Lung microvascular endothelial cell (primary cell): ENCODE results near the gene RSPH9. TPM values are rescaled to one million over a fixed set of nuclear protein-coding genes. Genes with fewer than 3 reads are reported as not detected.

ENCODE experiments used
- DNase-seq, 2 donors: peaks; one replicate each; pipeline versions ENCODE4 v3.0.0 to v3.0.0-alpha.2; 2010; ENCODE audit warnings: low read depth in 2 of 2
- total RNA-seq: library from RNA; depleted of rRNA; stranded (reverse); fragments of >200 nt; gene quantifications from 2 replicates; pipeline ENCODE4 v1.2.1, GENCODE V29; 2014

The RSPH9 gene, protein sequence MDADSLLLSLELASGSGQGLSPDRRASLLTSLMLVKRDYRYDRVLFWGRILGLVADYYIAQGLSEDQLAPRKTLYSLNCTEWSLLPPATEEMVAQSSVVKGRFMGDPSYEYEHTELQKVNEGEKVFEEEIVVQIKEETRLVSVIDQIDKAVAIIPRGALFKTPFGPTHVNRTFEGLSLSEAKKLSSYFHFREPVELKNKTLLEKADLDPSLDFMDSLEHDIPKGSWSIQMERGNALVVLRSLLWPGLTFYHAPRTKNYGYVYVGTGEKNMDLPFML
- total RNA-seq: 0.20 and 0.22 TPM in 2 replicates

DNA sequence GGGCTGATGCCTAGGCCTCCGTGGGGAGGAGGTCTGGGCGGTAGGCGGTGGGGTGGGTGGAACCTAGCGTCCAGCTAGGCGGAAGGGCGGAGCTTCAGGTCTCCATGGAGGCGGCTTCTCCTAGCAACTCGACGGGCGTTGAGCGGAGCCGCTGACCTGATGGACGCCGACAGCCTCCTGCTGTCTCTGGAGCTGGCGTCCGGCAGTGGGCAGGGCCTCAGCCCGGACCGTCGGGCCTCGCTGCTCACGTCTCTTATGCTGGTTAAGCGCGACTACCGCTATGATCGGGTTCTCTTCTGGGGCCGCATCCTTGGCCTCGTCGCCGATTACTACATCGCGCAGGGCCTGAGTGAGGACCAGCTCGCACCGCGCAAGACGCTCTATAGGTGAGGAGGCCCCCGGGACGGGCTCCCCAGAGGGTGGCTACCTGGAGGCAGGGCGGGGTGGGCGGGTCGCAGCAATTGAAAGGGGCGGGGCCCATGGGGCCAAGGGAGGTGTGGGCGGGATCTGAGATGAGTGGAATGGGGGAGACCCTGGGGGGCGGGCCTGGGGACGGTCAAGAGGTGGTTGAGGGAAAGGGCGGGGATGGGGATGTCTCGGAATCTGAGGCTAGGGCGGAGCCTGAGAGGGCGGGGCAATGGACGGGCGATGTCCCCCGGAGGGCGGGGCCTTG lies at the start of gene RSPH9:
TSS of gene RSPH9 (plus strand) at position 97 of the 673 bp plus-strand sequence. CDS start at position 160, 63 bp downstream.
- DNase-seq: peak; percentile 75 to 76

DNA sequence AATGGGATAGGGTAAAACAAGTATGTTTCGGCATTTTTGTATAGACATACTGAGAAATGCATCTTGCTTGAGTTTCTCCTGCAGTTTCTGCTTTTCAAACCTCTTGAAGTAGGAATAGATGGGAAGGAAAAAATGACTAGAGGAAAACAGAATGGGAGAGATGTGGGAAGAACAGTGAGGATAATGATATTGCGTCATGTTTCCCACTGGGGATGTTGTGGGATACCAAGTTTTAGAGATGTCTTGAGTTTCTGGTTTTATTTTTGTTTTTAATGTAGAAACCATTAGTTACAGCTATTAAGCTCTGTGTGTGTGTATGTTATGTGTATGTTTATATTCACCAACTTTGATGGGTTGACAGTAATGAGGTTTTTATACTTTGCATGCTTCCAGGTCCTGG lies 44.2 kb upstream of the RSPH9 start:
- no peak for DNase-seq

DNA sequence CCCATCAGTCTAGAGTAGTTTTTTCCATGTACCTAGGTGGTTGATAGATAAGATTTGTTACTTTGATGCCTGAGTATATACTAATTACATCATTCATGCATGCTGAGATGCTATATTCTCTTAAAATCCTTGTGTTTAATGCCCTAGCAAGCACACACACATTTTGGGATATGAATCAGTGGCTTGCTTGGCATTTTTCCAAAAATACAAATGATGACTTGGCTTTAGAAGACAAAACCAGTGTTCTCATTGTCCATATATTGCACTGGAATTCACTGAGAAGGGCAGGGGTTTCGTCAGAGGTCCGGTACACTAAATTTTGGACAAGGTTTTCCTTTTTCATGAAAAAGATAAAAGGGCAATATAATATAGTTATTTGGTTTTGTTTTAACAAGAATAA lies 40.7 kb upstream of the RSPH9 start:
- peak; percentile 76 to 88 for DNase-seq

DNA sequence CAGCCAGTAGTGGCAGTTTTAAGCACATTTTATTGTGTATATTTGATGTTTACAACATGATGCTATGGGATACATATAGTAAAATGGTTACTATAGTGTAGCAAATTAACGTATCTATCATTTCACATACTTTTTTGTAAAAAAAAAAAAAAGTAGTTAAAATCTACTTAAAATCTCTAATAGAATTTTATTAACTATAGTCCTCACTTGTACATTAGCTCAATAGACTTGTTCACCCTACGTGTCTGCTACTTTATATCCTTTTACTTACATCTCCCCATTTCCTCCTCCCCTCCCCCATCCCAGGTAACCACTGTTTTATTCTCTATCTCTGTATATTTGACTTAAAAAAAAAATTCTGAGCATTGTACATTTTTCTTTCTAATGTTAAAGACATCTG lies 38.8 kb upstream of the RSPH9 start:
- DNase-seq: no peak

DNA sequence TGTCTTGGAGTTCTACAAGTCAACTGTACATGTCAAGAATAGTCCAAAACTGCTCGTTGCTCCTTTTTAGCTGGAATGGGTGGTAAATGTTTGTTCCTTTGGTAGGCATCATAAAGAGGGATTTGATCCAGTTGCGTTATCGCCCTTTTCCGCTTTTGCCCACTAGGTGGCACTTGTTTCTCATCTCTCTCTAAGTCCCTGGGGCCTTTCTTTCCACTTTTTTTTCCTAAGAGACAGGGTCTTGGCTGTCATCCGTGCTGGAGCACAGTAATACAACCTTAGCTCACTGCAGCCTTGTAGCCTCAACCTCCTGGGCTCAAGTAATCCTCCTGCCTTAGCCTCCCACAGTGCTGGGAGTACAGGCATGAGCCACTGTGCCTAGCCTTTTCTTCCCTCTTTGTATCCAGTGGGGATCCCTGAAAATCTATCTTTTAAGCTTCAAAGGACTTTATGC lies 36.5 kb upstream of the RSPH9 start:
- DNase-seq: peak; percentile 84 to 87

DNA sequence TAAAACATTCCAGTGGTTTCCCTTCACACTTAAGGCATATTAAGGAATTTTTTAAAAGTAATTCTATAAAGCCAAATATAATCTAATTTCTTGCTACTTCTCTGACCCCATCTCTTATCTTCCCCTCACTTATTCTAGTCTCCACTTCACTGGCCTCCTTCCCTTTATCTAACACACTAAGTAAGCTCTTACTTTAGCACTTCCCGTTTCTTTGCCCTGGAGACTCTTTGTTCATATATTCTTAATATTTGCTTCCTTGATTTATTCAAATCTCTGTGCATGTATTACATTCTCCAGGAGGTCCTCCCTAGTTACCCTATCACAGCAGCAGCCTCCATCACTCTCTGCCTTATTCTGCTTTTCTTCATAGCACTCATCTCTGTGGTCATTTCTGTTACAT lies 36.0 kb upstream of the RSPH9 start:
- DNase-seq: no peak

DNA sequence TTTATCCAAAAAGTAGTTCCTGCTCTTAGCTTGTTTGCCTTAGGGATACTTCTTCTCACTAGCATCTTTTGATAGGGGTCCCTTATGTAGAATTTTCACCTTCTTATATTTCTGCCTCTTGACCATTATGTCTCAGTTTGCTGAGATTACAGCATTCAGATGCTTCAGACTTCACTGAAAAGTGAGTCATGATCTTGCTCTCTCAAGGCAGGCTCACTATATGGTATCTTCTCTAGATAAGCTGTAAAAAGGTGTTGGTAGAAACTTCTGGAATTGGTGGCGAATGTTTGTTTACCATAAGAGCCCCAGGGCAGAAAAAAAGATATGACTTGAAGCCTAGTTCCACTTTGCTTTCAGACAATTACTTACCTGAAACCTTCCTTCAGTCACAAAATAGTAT lies 35.4 kb upstream of the RSPH9 start:
- no peak for DNase-seq

DNA sequence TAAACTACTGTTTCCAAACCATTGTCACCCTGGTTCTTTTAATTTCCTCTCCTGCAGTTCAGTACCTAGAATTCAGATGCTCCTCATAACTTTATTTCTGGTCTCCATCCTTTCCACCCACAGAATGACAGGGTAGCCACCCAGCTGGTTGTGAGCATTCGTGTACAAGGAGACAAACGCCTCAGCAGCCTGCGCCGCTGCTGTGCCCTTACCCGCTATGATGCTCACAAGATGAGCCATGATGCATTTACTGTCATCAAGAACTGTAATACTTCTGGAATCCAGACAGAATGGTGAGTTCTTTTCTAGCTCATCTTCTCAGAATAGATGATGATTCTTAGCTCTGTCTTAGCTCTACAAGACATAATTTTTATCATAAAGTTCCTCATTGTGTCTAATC lies 34.4 kb upstream of the RSPH9 start:
- no peak for DNase-seq

DNA sequence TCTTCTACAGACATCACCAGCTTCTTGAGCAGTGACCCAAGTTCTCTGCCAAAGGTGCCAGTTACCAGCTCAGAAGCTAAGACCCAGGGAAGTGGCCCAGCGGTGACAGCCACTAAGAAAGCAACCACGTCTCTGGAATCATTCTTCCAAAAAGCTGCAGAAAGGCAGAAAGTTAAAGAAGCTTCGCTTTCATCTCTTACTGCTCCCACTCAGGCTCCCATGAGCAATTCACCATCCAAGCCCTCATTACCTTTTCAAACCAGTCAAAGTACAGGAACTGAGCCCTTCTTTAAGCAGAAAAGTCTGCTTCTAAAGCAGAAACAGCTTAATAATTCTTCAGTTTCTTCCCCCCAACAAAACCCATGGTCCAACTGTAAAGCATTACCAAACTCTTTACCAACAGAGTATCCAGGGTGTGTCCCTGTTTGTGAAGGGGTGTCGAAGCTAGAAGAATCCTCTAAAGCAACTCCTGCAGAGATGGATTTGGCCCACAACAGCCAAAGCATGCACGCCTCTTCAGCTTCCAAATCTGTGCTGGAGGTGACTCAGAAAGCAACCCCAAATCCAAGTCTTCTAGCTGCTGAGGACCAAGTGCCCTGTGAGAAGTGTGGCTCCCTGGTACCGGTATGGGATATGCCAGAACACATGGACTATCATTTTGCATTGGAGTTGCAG lies 31.0 kb upstream of the RSPH9 start:
- no peak for DNase-seq

DNA sequence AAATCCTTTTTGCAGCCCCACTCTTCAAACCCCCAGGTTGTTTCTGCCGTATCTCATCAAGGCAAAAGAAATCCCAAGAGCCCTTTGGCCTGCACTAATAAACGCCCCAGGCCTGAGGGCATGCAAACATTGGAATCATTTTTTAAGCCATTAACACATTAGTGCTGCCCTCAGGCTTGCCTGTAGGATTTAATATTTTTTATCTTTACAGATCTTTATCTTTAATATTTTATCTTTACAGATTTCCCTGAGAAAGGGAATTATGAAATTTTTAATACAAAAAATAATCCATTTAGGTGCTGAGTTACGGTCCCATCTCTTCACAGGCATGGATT lies 30.5 kb upstream of the RSPH9 start:
- no peak for DNase-seq

DNA sequence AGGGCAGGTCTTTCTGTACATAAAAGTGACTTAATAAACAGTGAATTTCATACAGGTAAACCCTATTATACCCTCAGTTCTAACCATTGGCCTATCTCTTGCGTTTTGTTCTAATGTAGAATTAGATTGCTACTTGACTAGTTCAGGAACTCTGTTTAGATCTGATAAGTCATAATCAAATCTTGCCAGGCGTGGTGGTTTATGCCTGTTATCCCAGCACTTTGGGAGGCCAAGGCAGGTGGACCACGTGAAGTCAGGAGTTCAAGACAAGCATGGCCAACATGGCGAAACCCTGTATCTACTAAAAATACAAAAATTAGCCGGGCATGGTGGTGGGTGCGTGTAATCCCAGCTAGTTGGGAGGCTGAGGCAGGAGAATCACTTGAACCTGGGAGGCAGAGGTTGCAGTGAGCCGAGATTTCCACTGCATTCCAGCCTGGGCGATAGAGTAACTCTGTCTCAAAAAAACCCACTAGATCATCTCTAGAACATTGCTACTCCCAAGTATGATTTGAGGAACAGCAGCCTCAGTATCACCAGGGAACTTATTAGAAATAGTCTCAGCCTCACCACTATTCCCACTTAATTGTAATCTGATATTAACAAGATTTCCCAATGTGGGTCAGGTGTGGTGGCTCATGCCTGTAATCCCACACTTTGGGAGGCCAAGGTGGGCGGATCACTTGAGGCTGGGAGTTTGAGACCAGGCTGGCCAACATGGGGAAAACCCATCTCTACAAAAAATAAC lies 27.9 kb upstream of the RSPH9 start:
- DNase-seq: no peak

DNA sequence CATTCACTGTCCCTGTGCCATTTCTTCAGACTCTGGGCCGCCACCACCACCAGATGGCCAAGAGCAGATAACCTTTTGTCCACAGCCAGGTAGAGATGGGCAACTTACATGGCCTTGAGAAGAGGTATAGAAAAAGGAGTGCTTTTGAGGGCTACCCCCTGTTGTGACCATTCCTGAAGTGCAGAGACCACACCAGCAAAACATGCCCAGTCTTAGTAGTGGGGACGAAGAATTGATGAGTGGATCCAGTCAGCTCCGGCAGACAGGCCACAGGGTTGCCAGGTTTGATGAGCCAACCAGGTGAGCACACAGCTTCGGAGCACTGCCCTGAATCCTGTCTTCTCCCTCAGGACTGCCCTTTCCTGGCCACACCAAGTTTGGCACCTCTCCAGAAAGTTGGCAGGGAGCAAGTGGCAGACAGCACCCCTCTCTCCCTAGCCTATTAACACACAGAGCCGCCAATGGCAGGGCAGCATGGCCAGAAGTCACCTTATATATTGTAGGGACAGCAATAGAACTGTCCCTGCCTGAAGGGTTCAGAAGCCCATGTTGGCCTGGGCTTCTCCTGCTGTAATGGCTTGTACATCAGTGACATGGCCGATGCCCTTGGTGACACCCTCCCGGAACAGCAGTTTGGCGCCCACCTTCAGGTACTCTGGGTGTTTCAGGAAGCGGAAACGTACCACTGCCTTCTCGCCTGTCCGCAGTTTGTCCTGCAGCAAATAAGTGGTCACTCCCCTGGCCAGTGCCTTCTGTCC lies 23.6 kb upstream of the RSPH9 start:
- no peak for DNase-seq

DNA sequence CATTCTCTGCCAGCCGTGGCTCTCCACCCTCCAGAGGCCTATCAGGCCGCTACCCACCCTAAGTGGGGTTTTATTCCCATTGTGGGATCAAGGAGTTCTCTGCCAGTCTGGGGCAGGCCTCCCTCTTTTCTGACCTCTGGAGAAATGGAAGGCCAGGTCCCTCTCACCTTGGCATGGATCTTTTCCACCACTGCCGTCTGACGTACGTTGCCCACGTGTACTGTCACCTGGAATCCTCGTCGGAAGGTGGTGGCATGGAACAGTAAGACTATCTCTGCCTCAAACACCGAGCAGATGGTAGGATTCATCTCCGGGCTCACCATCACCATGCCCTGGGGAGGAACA lies 23.0 kb upstream of the RSPH9 start:
- DNase-seq: no peak

DNA sequence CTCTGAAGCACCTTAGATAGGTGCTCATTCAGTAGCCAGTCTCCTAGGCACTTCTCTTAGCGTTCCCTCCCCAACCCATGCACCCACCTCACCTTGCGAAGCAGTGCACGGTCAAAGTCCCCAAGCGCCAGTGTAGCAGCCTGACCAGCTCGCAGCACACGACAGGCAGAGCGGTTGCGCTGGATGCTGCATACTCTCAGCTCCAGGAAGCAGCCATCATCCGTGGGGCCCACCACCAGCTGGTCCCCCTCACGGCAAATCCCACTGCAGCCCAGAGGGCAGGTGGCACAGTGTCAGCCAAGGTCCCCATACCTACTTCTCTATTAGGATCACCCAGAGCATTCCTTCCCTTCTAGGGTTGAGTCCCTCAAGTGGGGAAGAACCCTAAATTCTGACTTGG lies 22.3 kb upstream of the RSPH9 start:
- DNase-seq: no peak

DNA sequence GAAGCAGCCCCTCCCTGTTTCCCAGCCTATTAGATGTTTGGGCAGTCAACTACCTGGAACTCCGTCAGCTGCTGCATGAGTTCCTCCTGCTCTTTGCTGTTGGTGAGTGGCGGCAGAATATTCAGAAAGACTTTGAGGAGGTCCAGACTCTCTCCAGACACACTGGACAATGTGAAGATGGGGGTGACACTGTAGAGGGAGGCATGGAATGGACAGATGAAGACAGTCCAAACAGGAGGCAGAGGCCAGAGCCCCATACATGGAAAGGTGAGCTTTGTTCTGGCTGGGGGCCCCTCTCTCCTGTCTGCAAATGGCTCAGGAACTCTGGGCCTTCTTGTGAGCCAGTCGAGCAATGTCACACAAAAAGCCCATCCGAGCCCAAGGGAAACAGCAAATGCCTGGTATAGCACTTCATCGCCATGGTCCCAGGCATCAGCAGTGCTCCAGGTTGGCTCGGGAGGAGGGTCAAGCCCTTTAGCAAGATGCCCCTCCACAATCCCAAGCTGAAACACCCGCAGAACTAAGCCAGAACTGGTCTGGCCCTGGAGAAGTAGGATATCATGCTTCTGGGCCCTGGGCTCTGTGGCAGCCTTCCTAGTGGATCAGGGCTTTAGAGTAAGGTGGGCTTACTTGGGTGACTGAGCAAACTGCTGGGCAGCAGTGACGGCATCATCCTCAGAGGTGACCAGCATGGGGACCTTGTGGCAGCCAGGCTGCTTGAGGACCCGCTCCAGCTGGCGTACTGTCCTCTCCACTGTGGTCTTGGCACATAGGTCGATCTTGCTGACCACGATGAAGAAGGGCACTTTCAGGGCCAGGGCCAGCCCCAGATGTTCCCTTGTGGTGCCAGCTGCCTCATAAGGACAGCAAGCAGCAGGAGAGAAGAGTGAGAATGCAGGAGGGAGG lies 20.7 kb upstream of the RSPH9 start:
- no peak for DNase-seq

DNA sequence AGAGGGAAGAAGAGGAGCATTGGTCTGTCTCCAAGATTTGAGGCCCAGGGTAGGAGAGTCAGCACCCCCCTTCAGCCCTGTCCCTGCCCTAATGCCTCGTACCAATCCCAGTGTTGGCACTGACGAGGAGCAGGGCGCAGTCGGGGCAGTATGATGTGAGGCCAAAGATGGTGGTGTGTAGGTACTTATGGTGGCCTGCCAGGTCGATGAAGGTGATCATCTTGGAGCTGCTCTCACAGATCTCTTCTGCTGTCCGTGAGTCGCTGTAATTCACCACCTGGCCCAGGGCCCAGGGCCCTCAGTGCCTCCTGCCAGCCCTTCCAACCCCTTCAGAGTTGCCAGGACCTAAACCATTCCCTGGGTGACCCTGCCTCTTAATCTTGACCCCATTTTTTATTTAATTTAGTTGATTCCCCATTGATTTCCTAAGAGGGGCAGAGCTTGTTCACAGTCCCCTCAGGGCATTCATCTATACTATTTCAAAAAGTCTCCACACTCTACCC lies 20.0 kb upstream of the RSPH9 start:
- no peak for DNase-seq

DNA sequence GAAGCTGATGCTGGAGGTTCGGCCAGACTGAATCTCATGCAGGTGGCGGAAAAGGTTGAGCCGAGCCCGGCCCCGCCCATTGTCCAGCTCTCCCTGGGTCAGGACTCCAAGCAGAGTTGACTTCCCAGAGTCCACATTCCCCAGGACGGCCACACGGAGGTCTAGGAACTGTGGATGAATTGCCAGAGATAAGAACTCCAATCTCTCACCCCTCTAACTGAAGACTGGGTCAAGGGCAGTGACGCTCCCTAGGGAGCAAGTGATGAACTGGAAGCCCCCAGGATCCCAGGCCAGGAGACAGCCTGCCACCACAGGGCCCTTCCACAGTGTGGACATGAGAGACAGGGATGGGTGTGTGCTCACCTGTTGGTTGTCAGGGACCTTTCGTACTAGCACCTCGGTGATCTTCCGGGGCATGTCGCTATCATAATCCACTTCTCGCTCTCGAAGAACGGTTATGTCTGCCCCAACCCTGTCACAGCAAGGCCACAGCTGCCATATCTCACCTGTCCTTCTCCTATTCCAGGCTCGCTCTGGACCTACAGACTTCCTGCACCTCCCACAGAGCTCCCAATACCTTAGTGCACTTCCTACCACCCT lies 19.3 kb upstream of the RSPH9 start:
- DNase-seq: no peak

DNA sequence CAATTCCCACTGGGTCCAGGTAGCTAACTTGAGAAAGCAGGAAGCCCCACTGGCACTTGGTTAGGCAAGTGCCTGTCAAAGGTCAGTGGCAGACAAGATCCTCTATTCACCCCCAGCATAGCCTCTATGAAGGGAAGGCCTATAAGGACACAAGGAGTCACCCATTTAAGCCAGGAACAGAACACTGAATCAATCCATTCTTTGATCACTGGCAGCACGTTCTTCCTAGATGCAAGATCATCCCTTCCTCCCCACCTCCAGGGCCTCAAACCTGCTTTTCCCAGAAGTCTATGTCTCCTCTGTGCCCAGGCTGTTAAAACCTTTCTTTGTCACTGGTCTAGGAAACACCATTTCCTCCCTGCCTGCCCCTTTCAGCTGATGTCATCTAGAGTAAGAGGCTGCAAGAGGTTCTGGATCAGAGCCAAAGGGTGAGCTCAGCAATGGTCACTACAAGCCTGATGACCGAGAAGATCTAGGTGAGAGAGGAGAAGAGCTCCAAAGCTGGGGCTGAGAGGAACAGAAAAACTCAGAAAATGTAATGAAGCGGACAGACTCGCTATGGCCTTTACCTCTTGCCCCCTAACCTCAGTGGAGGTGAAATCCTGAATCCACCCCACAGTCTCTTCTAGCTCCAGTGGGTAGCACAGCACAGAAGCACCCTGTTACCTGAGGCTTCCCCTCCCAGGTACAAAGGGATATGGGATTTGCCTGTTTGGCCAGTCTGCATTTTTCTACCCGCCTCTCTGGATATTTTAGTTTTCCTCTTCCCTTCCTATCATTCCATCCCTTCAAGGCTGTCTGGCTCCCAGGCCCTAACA lies 17.6 kb upstream of the RSPH9 start:
- DNase-seq: peak; percentile 97 to 98
